Suprapubic skin (tissue), 3 donors: Measurements from ENCODE around the gene PIK3AP1.

ENCODE experiments used
- POLR2A ChIP-seq, 2 donors: fragments of 450-650 bp; IDR thresholded peaks; one replicate each; pipeline ENCODE4 v1.6.1; 2017; ENCODE audit warnings: antibody characterized with exemption in 2 of 2, mild to moderate bottlenecking in 2 of 2, moderate library complexity in 2 of 2
- TF ChIP-seq, protein P1 (sequence below), 2 donors: fragments of 200-600 bp in 1 of 2; fragments of 450-650 bp in 1 of 2; sonication (generic) in 1 of 2; IDR thresholded peaks; one replicate each; pipeline ENCODE4 v1.5.1; 2016 to 2019; ENCODE audit warnings: antibody characterized with exemption in 2 of 2, mild to moderate bottlenecking in 1 of 2, moderate library complexity in 1 of 2

DNA sequence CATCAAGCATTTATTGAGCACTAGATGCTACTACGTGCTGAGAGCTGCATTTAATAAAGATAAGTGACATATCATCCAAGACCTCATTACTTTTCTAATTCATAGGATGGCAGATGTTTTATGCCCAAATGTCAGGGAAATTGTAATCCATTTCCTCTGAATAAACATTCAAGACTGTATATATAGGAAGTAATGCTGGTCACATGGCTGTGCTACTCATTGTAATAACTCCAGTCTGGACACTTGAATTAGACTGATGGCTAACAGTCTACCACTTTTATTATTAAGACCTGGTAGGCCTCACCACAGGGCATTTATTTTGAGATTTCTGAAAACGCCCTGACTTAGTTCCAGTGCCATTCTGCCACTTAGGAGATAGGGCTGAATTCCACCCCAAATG is 36.6 kb downstream of the PIK3AP1 start:
- TF ChIP-seq, protein P1, sequence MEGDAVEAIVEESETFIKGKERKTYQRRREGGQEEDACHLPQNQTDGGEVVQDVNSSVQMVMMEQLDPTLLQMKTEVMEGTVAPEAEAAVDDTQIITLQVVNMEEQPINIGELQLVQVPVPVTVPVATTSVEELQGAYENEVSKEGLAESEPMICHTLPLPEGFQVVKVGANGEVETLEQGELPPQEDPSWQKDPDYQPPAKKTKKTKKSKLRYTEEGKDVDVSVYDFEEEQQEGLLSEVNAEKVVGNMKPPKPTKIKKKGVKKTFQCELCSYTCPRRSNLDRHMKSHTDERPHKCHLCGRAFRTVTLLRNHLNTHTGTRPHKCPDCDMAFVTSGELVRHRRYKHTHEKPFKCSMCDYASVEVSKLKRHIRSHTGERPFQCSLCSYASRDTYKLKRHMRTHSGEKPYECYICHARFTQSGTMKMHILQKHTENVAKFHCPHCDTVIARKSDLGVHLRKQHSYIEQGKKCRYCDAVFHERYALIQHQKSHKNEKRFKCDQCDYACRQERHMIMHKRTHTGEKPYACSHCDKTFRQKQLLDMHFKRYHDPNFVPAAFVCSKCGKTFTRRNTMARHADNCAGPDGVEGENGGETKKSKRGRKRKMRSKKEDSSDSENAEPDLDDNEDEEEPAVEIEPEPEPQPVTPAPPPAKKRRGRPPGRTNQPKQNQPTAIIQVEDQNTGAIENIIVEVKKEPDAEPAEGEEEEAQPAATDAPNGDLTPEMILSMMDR (IDR thresholded peaks at IDR 0.05) = no peak
- no peak for TF ChIP-seq POLR2A (IDR thresholded peaks at IDR 0.05)
